GM12878 (cell line): ENCODE measurements around the gene ADCYAP1R1.

Experiments used
- CHD1 ChIP-seq: IDR thresholded peaks from 2 replicates; pipeline ENCODE4 v1.6.1; 2012; ENCODE audit warnings: low read depth, low read length, improper control_type of control experiment
- EP300 ChIP-seq, 2 experiments: fragments of 150-350 bp in 1 of 2; IDR thresholded peaks; 2 replicates each; pipeline ENCODE4 v1.6.1; 2011 to 2012; ENCODE audit warnings: low read depth in 2 of 2, low read length in 2 of 2, borderline replicate concordance in 1 of 2, improper control_type of control experiment in 1 of 2, inconsistent platforms in 1 of 2; ENCODE audit not compliant: control insufficient read depth in 1 of 2
- NFYB ChIP-seq: IDR thresholded peaks from 2 replicates; pipeline ENCODE4 v1.6.1; 2011; ENCODE audit warnings: low read depth, mild to moderate bottlenecking, low read length, improper control_type of control experiment, moderate library complexity; ENCODE audit not compliant: insufficient read depth
- POLR2A ChIP-seq: IDR thresholded peaks from 2 replicates; pipeline ENCODE4 v1.6.1; 2011; ENCODE audit warnings: low read depth, mild to moderate bottlenecking, low read length
- RAD51 ChIP-seq: fragments of 450-650 bp; IDR thresholded peaks from 2 replicates; pipeline ENCODE4 v1.6.1; 2016; ENCODE audit warnings: moderate library complexity, mild to moderate bottlenecking, inconsistent platforms
- SREBF2 ChIP-seq: IDR thresholded peaks from 2 replicates; pipeline ENCODE4 v1.6.1; 2012; ENCODE audit warnings: mild to moderate bottlenecking, low read length
- USF2 ChIP-seq: IDR thresholded peaks from 2 replicates; pipeline ENCODE4 v1.6.1; 2011; ENCODE audit warnings: low read depth, low read length, improper control_type of control experiment, borderline replicate concordance
- ZNF24 ChIP-seq: fragments of 450-650 bp; IDR thresholded peaks from 2 replicates; pipeline ENCODE4 v1.6.1; 2017; ENCODE audit warnings: antibody characterized with exemption, mild to moderate bottlenecking
- TF ChIP-seq, protein P1 (sequence below), 3 experiments: IDR thresholded peaks in 2 of 3; conservative IDR thresholded peaks in 1 of 3; 2 replicates each; pipeline ENCODE4 v1.5.1; 2011; ENCODE audit warnings: low read depth in 3 of 3, low read length in 3 of 3, mild to moderate bottlenecking in 3 of 3, control low read depth in 2 of 3, moderate library complexity in 2 of 3, inconsistent platforms in 1 of 3, mixed read lengths in 1 of 3; ENCODE audit not compliant: control insufficient read depth in 2 of 3, insufficient read depth in 1 of 3; ENCODE audit errors: extremely low read depth in 1 of 3

DNA sequence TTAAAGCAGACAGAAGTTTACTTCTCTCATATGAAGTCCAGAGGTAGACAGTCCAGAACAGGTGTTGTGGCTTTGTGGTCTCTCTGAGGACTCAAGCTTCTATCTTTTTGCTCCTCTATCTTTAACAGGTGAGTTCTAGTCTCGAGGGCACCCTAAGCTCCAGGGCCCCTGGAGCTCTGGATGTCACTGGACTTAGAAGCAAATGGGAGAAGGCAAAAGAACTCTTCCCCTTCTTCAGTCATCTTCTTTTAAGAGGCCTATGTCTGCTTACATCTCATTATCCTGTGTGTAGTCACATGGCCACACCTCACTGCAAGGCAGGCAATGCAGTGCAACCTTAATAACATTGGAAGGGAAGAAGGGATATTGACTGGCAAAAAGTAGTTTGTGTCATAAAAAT lies 61.6 kb downstream of the ADCYAP1R1 start:
- TF ChIP-seq EP300 (IDR thresholded peaks at IDR 0.05; ENCODE audit: borderline replicate concordance in 1 of 2, control insufficient read depth in 1 of 2, low read depth in 2 of 2, low read length in 2 of 2) (no peak), ZNF24 (no peak), RAD51 (no peak), SREBF2 (no peak), CHD1 (no peak), USF2 (no peak), POLR2A (no peak), NFYB (no peak)
- TF ChIP-seq, protein P1, sequence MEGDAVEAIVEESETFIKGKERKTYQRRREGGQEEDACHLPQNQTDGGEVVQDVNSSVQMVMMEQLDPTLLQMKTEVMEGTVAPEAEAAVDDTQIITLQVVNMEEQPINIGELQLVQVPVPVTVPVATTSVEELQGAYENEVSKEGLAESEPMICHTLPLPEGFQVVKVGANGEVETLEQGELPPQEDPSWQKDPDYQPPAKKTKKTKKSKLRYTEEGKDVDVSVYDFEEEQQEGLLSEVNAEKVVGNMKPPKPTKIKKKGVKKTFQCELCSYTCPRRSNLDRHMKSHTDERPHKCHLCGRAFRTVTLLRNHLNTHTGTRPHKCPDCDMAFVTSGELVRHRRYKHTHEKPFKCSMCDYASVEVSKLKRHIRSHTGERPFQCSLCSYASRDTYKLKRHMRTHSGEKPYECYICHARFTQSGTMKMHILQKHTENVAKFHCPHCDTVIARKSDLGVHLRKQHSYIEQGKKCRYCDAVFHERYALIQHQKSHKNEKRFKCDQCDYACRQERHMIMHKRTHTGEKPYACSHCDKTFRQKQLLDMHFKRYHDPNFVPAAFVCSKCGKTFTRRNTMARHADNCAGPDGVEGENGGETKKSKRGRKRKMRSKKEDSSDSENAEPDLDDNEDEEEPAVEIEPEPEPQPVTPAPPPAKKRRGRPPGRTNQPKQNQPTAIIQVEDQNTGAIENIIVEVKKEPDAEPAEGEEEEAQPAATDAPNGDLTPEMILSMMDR (IDR thresholded peaks at IDR 0.05 in 2 of 3, conservative IDR thresholded peaks at IDR 0.05 in 1 of 3; ENCODE audit: control insufficient read depth in 2 of 3, extremely low read depth in 1 of 3, insufficient read depth in 1 of 3, low read depth in 3 of 3, low read length in 3 of 3) = no peak
